ENCODE results near the gene STK24.

- TF ChIP-seq POLR2AphosphoS5 (IDR thresholded peaks at IDR 0.05; ENCODE audit: borderline replicate concordance, low read depth, low read length), result no peak
- TF ChIP-seq EZH2 (IDR thresholded peaks at IDR 0.05), result no peak
Observed at GRCh38 chr13:98527526-98527925, 49.4 kb downstream of the STK24 start.
